Sciatic nerve (tissue), 2 donors: ENCODE results near the gene HOXD12. TPM values are rescaled to one million over a fixed set of nuclear protein-coding genes. Genes with fewer than 3 reads are reported as not detected.

Experiments
- ATAC-seq: fragments of 200-7000 bp; cut with Tn5 transposase; one replicate; pipeline ENCODE4 v1.9.1; 2020; ENCODE audit warnings: mild to moderate bottlenecking, moderate library complexity
- DNase-seq: peaks from one replicate; pipeline ENCODE4 v3.0.0-alpha.2; 2020; ENCODE audit warnings: low spot score
- intact Hi-C: fragments of 100-400 bp; cut with DNase I; formaldehyde crosslinking; loops from one replicate; pipeline ENCODE4 v1.14.2; 2022
- total RNA-seq: library from RNA; stranded (reverse); fragmentation: NEBNext Ultra II Directional; extraction: Animal tissue kit (Norgen Biotek cat#: 25700); gene quantifications from one replicate; pipeline ENCODE4 v1.2.1, GENCODE V29; 2021
- donor health status: DM: no; HTN: no; CAD: no.
- donor health status: DM: no; HTN: no; CAD: no.

The HOXD12 gene
- total RNA-seq, 1 donor from 2014 or later = not detected

DNA sequence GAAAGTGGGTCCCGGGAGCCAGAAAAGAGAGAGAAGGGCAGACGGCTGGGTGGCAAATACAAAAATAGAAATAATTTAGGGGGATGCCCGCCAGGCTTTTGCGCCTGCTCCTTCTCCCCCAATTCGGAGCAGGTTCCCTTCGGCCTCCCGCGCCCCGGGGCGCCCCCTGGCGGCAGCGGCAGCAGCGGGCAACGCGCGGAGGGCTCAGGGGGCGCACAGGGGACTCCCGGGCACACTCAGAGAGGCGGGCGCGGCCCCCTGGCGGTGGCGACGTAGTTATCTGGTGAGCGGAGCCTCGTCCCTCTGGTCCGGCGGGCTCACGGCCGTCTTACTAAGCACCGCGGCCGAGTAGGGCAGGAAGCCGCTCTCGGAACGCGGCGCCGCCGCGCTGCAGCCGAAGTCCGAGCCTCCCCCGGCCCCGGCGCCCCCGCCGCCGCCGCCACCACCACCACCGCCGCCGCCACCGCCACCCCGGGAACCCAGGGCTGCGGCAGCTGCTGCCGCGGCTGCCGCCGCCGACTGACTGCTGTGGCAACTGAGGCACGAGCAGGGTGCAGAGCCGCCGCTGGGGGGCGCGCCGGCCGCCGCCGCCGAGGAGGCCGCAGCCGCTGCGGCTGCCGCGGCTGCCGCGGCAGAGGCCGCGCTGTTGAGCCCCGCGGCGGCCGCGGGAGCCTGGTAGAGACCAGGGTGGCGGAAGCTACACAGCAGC, 19.6 kb upstream of the HOXD12 start:
- DNase-seq = no peak
- intact Hi-C loops = loop anchor here (2.0 to 10.0 kb wide), 2 partner anchors 55 to 395 kb away; no protein-coding TSS in a partner anchor
- no peak for ATAC-seq

DNA sequence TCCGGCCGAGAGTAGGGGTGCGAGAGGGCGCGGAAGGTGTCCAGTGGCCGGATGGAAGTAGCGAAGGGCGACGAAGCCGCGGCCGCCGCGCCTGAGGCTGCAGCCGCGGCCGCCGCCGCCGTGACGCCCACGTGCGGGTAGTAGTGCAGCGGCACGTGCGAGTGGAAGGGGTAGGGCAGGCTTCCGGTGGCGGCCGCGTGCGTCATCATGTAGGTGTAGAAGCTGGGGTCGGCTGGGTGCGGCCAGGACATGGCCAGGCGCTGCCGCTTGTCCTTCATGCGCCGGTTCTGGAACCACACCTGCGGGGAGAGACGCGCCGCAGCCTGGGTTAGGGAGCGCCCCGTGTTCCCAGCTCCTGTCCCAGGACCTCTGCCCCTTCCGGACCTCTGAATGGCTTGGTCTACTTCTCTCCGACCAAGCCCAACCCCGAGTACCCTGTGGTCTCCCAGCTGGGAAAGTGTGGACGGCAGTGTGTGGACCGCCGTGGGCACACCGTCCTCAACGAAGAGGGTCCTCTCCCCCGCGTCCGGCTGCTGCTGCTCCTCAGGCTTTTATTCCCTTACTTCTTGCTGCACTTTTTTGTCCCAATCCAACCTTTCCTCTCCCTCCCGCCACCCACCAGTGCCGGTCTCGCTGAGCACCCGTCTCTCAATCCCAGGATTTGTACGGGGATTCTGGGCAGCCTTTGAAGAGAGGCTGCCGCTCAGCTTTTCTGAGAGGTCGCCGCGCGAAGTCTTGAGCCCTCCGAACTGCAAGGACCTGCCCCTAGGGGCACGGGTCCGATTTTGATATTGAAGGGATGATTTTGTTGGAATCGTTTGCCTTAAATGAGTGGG, 18.8 kb upstream of the HOXD12 start:
- ATAC-seq (no peak), DNase-seq (no peak)
- intact Hi-C loops = loop anchor here (2.0 to 10.0 kb wide), 2 partner anchors 54 to 396 kb away; no protein-coding TSS in a partner anchor

DNA sequence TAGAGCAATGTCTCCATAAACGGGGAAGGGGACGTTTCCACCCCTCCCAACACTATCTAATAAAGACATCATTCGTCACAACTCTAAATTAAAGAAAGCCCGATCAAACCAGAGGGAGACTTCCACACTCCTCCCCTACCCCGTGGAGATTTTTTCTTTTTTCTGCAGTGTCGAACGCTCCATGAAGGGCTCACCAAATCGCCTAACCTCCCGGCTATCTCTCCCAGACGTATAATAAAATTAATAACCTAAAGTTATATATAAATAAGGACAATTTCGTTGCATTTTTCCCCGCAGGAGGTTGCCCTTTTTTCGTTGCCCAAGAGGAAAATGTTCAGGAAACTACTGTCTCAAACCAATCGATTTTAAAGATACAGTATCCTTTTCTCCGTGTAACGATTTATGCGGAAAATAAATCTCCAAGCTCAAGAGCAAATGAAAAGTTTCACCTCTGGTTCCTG, 18.2 kb upstream of the HOXD12 start:
- DNase-seq (no peak), ATAC-seq (no peak)
- intact Hi-C loops = loop anchor here (2.0 to 10.0 kb wide), 2 partner anchors 53 to 397 kb away; no protein-coding TSS in a partner anchor

DNA sequence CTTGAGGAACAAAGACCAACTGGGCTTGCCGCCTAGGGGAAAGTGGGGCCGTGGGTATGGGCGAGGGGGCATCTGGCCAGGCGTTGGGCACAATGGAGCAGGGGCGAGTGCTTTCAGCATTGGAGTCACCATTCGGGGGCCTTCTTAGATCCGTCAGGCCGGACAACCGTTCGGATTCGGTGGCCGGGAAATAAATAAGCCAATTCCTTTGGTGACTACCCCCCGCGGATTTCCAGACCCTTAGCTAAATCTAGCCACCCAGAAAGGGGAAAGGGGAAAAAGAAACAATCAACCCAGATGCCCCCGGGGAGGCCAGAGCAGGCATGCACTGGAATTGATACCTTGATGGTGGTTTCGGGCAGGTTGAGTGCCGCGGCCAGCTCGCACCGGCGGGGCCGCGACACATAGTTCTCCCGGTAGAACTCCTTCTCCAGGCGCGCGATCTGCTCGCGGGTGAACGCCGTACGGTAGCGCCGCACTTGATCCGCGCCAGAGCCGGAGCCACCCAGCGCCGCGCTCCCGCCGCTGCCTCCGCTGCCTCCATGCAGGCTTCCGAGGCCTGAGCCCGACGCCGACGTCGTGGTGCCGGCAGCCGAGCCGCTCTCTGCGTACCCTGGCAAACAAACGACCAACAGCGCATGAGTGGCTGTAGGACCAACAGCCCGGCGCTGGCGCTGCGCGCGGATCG, 17.6 kb upstream of the HOXD12 start:
- ATAC-seq = no peak
- intact Hi-C loops = loop anchor here (2.0 to 10.0 kb wide), 2 partner anchors 53 to 397 kb away; no protein-coding TSS in a partner anchor
- no peak for DNase-seq

DNA sequence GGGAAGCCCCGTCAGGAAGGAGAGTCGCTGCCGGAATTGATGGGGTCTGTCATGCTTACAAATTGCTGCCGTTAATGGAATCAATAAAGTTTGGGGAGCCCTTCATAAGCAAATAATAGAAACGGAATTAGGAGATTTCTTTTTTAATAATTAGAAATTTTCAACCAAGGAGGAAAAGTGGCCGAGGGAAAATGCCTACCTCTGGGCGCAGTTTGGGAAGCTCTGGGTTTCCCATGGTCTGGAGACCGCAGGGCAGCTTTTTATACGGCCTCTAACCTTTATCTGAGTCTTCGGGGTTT, 17.1 kb upstream of the HOXD12 start:
- intact Hi-C loops = loop anchor here (10.0 kb wide), 1 partner anchor 398 kb away; no protein-coding TSS in a partner anchor
- ATAC-seq (no peak), DNase-seq (no peak)

DNA sequence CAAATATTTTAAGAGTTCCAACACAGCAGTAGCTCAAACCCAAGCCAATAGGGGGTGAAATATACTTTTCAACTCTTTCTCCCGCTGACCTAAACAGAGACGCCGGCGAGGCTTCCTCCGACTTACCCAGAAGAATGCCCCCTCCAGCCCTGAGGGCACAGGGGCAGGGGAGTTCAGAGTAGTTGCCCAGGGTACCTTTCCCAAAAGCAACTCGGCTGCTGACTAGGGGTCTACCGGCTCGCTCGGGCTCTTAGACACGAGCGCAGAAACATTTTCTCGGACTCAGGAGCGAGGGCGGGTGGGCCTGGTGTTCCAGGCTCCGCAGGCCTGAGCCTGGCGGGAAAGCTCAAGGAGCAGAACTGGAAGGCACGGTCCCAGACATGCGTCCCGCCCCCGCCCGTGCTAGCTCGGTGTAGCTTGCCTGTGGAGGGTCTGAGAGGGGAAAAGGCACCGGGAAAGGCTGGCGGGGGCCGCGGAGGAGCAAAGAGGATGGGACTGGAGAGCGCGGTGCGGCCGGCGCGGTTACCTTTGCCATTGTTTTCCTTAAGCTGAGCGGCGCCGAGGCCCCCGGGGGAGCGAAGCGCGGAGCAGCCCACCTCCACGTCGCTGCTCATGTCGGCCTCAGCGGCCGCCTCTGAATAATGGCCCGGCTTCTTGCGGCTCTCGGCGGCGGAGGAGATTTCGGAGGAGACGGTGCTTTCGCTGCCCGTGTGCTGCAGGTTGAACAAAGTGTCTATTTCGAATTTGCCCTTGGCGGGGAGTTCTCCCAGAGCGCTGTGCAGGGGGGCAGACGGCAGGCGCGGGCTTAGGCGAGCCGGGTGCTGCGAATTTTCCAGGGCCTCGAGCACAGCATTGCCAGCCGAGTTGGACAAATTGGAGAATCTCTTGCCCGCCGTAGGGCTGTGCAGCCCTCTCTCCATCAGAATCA, 16.5 kb upstream of the HOXD12 start:
- intact Hi-C loops = loop anchor here (10.0 kb wide), 1 partner anchor 398 kb away; no protein-coding TSS in a partner anchor
- DNase-seq (no peak), ATAC-seq (no peak)

DNA sequence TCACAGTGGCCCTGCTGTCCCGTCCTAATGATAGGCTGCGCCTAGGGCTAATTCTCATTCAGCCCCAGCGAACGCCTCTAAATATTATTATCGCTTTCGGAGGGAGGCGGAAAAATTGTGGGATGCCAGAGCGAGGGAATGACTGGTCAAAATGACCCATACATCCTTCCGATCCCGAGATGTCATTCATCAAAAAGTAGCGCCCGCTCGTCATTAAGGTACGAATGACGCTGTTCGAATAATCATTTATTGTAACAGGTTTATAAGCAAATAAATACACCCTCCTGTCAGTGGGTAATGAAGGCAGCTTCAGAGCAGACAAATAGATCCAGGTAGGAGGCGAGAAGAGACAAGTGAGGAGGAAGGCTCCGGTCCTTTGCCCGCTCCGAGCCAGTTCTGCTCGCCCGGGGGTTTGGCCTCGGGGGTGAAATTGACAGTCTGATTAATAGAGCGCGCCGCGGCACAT, 15.8 kb upstream of the HOXD12 start, which contains the start of gene EVX2:
Gene EVX2, minus strand, starts transcription at position 167 of the 466 bp plus-strand sequence. CDS start 186 bp downstream, outside the sequence.
- ATAC-seq (no peak), DNase-seq (no peak)
- intact Hi-C loops = loop anchor here (10.0 kb wide), 1 partner anchor 399 kb away; no protein-coding TSS in a partner anchor

DNA sequence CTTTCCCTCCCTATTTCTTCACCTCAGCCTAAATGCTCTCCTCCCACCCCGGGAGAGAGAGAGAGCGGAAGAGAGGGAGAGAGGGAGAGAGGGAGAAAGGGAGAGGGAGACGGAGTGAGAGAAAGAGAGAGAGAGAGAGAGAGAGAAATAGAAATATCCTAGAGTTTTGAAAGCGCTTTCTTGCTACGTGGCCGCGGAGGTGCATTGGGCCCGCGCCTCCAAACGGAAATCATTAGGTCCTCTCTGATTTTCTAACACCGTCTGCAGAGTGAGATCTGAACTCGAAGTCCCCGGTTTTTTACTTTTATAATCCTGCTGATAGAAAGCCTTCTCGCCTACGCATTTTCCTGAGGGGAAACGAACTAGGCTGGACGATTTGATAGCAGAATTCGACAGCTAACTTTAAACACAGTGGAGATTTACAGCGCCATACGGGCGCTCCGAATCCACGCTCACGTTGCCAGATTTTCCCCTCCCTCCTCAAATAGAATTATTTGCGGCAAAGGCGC, 14.9 kb upstream of the HOXD12 start:
- intact Hi-C loops = loop anchor here (10.0 kb wide), 1 partner anchor 400 kb away; no protein-coding TSS in a partner anchor
- no peak for ATAC-seq
- no peak for DNase-seq

DNA sequence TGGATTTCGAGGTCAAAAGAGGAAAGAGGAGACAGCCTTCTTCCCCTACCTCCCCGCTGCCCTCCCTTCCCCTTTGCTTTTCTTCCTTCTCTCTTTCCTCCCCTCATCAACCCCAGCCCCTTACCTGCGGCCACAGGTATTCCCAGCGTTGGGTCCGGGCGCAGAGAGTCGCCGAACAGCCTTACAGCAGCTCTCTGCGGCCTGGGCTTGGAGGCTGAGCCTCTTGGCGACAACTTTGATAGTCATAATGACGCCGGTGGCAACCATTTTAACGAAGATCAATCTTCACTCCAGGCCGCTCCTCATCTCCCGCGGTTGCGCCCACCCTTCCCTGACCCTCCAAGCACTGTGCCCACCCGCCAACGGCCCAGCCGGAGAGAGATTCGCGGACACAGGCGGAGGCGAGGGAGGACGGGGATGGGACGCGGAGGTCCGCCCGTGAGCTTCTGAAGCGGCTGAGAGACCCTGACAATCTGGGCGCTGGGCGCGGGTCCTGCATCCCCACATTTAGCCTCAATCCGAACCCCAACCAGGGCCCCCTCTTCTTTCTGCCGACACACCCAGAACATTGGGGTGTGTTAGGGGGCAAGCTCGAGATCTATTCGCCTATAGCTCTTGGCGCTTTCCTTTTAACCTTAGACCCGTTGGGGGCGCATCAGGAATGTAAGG, 14.3 kb upstream of the HOXD12 start:
- DNase-seq = no peak
- ATAC-seq = no peak
- intact Hi-C loops = loop anchor here (10.0 kb wide), 1 partner anchor 400 kb away; no protein-coding TSS in a partner anchor

DNA sequence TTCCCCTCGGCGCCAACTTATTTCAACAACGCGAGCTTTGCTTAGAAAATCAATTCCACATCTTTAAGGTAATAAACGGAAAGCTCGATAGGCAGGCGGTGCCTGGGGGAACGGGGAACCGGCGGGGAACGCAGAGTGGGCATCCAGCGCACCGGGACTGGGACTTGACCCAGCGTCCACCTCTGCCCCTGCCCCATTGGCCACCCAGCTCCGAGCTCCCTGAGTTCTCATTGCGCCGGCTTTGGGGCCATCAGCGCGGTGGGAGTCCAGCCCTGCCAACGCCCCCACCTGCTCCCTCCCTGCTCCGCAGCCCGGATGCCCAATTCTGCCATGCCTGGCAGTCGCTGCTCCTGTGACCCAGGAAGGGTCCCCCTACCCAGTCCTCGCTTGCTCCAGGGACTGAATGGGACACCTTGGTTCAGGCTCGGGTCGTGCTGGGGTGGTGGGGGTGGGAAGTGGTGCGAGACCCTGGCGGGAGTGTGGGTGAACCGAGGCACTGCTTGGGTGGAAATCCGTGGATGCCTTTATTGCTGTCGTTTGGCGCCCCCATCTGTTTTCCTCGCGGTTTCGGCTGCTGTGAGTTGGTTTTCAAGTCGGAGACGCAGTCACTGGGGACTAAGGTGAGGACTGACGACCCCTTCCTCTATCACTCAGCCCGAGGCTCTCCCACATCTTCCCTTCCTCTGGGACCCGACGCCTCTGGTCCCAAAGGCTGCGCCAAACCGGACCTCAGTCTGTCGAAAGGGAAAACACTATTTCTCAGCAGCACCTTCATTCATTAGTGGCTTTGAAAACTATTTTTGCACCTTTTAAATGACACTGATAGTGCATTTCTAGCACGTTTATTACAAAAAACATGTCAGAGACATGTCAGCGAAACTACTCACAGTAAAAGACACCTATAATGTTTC, 13.5 kb upstream of the HOXD12 start:
- intact Hi-C loops = loop anchor here (10.0 kb wide), 1 partner anchor 401 kb away; no protein-coding TSS in a partner anchor
- no peak for DNase-seq
- ATAC-seq = no peak

DNA sequence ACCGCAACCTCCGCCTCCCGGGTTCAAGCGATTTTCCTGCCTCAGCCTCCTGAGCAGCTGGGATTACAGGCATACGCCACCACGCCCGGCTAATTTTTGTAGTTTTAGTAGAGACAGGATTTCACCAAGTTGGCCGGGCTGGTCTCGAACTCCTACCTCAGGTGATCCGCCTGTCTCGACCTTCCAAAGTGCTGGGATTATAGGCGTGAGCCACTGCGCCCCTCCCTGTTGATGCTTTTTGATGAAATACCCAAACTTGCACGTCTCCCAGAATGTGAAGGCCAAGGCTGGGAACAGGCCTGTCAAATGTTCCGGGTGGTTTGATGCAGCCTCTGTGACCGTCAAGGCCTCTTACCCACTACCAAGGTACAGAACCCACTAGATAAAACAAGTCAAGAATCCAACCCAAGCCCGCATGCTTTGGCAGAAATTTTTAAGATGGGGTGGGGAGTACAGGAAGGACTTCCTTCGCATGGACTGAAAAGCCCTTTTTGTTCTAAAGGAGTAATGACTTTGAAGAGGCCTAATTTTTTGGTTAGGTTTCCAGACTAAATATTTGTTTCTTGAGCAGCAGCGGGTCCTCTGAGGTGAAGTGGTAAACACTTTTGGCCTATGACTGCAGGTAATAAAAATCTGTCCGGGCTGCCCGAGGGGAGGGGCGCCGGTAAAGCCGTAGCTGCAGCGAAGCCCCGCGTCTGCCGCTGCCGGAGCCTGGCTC, 12.1 kb upstream of the HOXD12 start:
- DNase-seq (no peak), ATAC-seq (no peak)
- intact Hi-C loops = loop anchor here (10.0 kb wide), 1 partner anchor 403 kb away; no protein-coding TSS in a partner anchor

DNA sequence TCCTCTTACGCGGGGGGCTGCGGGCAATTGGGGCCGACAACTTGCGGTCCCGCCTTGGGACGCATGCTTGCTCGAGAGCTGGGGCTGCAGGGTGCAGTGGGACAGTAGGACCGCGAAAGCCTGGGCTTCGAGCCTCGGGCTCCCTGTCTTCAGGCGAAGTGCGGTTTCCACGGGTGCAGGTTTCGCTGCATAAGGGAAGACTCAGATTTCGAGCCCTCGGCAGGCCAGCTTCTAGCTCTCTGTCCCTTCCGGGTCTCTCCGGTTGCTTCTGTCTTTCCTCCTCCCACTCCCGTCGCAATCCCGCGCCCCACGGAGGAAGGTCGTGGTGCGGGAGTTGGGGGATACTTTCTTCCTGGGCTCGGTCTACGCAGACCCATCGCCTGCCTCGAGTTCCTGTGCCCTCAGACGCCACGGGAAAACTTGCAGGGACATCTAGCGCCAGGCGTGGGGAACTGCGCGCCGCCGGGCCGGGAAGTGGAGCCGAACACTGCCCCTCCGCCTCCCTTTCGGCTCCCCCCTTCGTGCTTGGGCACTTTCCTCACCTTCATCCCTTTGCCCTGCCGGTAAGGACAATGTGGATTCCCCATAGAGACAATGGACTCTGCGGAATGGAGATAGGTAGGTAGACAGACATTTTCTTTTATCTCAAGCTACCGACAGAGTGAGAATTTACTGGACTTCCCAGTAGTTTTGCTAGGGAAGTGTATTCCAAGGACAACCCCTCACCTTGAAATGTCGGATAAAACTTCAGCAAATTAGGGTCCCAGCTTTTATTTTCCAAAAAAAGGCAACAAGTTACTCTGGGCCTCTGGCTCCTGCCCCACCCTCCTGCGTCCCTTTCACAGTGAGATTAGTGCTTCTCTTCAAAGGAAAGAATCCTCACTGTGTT, 11.3 kb upstream of the HOXD12 start:
- DNase-seq (no peak), ATAC-seq (peak; percentile 75)
- intact Hi-C loops = loop anchor here (10.0 kb wide), 1 partner anchor 403 kb away; no protein-coding TSS in a partner anchor

DNA sequence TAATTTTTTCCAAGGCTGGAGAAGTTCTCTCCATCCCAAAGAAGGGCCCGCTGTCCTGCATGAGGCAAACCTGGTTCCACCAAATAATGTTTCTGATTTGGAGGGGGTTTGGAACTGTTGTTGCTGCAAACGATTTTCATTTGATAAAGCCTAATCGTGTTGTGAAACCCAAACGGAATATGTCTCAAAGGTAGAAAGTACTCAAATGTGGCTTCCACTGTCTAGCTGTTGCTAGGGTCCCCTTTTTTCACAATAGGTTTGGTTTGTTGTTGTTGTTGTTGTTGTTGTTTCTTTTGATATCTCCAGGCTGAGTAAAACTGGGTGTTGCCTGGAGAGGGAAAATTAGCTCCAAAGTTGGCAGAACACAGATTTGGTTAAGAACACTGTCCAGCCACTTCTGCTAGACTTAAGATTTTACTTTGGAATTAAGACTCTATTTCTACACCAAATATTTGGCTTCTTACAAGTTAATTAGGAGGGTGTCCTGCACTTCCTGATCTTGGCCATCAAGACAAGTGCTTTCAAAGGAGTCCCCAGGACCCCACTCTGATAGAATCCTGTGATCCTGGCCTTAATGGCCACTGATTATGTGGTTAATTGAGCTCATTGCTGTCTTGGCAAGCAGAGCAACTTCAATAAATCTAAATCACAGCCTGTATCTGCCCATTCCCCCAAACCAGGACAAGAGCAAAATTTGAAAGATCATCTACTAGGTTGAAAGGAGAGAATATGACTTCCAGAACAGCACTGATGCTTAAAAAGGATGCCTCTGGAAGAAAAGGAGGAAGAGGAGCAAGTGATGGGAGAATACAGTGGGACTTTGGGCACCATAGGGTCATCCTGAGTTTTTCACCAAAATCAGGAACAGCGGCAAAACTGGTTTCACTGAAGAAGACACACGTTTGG, 10.4 kb upstream of the HOXD12 start:
- no peak for DNase-seq
- intact Hi-C loops = loop anchor here (10.0 kb wide), 1 partner anchor 404 kb away; no protein-coding TSS in a partner anchor
- ATAC-seq = no peak
